Measurements from ENCODE around the gene BACH2.
"Not testable (repeated sequence)": the region's sequence is repeated elsewhere in the genome, so short reads cannot be mapped to it uniquely, and the experiment has no call there.

BACH2 gene

DNA sequence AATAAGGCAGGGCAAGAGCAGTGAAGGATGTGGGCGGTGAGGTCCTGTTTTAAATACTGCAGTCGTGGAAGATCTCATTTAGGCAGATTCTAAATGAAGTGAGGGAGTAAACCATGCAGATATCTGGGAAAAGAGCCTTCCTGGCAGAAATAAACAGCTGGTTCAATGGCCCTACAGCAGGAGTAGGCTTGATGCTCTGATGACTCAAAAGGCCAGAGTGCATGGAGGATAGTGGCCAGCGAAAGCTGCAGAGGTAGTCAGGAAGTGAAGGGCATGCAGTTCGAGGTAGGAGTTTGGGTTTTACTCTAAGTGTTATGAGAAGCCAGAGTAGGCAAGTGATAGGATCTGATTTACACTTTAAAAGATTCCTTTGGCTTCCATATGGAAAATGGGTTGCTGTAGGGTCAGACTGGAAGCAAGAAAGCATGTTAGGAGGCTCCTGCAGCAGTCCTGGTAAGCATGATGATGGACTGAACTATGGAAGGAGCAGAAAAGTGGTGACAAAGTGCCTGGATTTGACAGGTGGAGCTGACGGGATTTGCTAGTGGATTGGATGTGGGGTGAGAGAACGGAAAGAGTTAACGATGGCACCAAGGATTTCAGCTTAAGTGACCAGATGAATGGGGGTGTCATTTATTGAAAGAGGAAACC is 252.3 kb downstream of the BACH2 start:
- in situ Hi-C loops (cut with HindIII; ENCODE audit: low sequenced_read_pairs) = no loop called here

GRCh38 chr6:90040931-90041330 is 255.7 kb downstream of the BACH2 start:
- in situ Hi-C loops (cut with HindIII; ENCODE audit: low sequenced_read_pairs) = no loop called here

GRCh38 chr6:90039911-90040310 is 256.7 kb downstream of the BACH2 start:
- in situ Hi-C loops (cut with HindIII; ENCODE audit: low sequenced_read_pairs) = no loop called here

- in situ Hi-C loops (cut with HindIII; ENCODE audit: low sequenced_read_pairs) = no loop called here
Observed at GRCh38 chr6:90038961-90039653, 257.5 kb downstream of the BACH2 start.

GRCh38 chr6:90036963-90037362 is 259.7 kb downstream of the BACH2 start:
- in situ Hi-C loops (cut with HindIII; ENCODE audit: low sequenced_read_pairs) = no loop called here

GRCh38 chr6:90035047-90035723 is 261.5 kb downstream of the BACH2 start:
- in situ Hi-C loops (cut with HindIII; ENCODE audit: low sequenced_read_pairs) = no loop called here

GRCh38 chr6:90033746-90034271 is 262.8 kb downstream of the BACH2 start:
- in situ Hi-C loops (cut with HindIII; ENCODE audit: low sequenced_read_pairs) = no loop called here

- in situ Hi-C loops (cut with HindIII; ENCODE audit: low sequenced_read_pairs) = not testable (repeated sequence)
Observed at GRCh38 chr6:90032489-90033212, 264.0 kb downstream of the BACH2 start.

- in situ Hi-C loops (cut with HindIII; ENCODE audit: low sequenced_read_pairs) = no loop called here
Observed at GRCh38 chr6:90028995-90029635, 267.5 kb downstream of the BACH2 start.

DNA sequence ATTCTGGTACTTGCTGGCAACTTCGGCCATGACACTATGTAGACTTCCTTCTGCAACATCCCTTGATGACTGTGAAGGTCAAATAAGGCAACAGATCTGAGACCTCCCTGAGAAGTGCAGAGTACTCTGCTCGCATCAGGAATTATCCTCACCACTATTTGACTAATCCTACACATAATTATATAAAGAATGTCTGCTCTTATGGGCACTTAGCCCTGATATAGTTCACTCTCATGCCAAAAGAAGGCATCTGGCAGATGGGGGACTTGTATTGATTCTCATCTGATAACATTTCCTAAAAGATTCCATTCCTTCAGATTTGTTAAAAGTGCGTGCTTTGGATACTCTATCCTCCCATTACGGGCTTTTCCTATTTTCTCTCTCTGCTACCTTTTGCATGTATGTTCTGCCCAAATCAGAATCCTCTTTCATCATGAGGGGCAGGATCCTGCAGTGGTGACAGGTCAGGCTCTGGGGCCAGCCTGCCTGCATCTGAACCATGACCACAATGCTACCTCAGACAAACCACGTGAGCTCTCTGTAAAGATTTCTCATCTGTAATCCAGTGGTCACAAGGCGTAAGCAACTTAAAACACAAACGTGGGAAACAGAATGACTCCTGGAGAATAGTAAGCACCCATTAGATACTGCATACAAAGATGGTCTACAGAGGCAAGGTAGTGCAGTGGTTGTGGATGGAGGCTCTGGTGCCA is 268.4 kb downstream of the BACH2 start:
- in situ Hi-C loops (cut with HindIII; ENCODE audit: low sequenced_read_pairs) = no loop called here

- in situ Hi-C loops (cut with HindIII; ENCODE audit: low sequenced_read_pairs) = no loop called here
Observed at GRCh38 chr6:90026216-90026615, 270.4 kb downstream of the BACH2 start.

DNA sequence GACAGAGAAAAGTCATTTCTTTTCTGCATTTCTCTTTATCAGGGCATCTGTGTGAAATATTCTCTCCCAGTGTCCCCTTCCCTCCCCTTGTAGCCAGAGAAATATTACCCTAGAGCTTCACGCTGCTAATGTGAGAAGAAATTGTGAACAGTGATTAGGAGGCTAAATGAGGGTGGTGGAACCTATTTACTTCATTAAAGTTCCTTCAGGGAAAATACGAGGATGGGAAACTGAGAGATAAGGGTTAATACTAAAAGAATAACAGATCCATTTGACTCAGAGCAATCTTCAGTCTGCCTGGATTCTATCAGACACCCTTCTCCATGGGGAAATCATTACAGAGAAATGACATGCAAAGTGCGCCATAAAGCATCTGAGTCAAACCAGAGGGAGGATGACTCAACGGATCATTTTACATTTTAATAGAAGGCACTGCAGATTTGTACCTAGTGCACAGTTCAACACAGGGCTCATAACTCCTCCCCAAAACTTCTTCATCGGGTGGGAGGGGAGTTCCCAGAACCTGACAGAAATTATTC is 271.1 kb downstream of the BACH2 start:
- in situ Hi-C loops (cut with HindIII; ENCODE audit: low sequenced_read_pairs) = no loop called here

DNA sequence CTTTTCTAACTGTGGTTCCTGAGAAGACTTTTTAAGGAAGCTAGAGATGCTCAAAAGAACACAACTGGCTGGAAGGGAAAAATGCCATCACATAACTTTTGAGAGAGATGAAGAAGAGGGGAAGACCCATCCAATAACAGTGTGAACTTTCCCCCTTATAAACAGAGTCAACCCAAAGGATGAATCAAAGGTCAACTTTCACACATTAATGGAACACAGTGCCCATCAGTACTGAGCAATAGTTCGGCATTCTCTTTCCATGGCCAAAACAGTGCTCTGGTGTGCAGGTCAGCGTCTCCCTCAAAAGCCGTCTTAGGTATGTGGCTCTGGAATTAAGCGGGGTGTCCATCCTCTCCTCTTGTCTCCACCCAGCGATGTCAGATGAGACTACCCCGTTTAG is 272.0 kb downstream of the BACH2 start:
- in situ Hi-C loops (cut with HindIII; ENCODE audit: low sequenced_read_pairs) = no loop called here

DNA sequence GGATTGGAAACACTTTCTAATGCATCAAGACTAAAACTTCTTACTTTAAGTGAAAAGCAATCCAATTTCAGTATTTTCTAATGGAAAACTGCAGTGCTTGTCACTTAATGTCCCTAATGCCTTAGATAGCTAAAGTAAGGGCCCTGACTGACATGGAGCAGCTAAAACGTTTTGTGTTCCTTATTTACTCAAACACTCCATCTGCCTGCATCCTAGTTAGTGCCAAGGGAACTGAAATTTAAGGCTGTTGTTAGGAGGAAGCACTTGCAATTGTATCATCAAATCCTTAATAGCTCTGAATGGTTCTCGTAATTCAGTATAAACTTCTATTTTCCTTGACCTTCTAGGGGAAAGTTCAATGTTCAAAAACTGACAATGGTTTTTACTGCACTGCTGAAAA is 274.9 kb downstream of the BACH2 start:
- in situ Hi-C loops (cut with HindIII; ENCODE audit: low sequenced_read_pairs) = no loop called here

DNA sequence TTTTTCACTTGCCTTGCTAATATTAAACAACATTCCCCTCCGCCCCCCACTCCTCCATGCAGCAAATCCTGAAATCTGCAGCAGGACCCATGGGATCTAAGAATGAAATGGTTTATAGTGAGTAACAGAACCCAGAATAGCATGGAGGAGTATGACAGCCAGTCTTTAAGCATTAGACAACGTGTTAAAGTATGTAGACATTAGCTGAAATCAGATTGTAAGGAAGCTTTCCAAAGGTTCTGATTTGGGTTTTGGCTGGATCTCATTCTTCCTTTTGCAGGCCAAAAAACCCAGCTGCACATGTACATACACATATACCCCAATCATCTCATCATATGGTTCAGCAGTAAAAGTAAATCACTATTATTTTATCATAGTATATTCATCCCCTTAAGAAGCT is 275.9 kb downstream of the BACH2 start:
- in situ Hi-C loops (cut with HindIII; ENCODE audit: low sequenced_read_pairs) = no loop called here

- in situ Hi-C loops (cut with HindIII; ENCODE audit: low sequenced_read_pairs) = no loop called here
Observed at GRCh38 chr6:90019216-90019615, 277.4 kb downstream of the BACH2 start.

- in situ Hi-C loops (cut with HindIII; ENCODE audit: low sequenced_read_pairs) = no loop called here
Observed at GRCh38 chr6:90015883-90016282, 280.8 kb downstream of the BACH2 start.

- in situ Hi-C loops (cut with HindIII; ENCODE audit: low sequenced_read_pairs) = no loop called here
Observed at GRCh38 chr6:90008908-90009501, 287.6 kb downstream of the BACH2 start.

GRCh38 chr6:90008189-90008907 is 288.3 kb downstream of the BACH2 start:
- in situ Hi-C loops (cut with HindIII; ENCODE audit: low sequenced_read_pairs) = no loop called here

Data from DLD1 (cell line).